HCT116 (cell line): Measurements from ENCODE around the gene PTPRF. TPM values are rescaled to one million over a fixed set of nuclear protein-coding genes. Genes with fewer than 3 reads are reported as not detected.

ENCODE experiments used
- ATAC-seq: fragments of 200-7000 bp; cut with Tn5 transposase; 2 replicates; pipeline ENCODE4 v1.9.1; 2020; ENCODE audit warnings: mild to moderate bottlenecking, moderate library complexity
- BruUV-seq: library from RNA; stranded (reverse); fragments of 400-500 nt; replicated peaks from 2 replicates; lab custom pipeline; 2021; lab: Mats Ljungman, UMichigan
- CTCF ChIA-PET: fragments of 300-600 bp; sonication (Branson Sonifier 250); formaldehyde crosslinking; loops from one replicate; lab custom pipeline; 2021; ENCODE audit warnings: antibody characterized with exemption; lab: Charles Lee
- POLR2A ChIA-PET: fragments of 300-600, 350-600 bp; sonication (Branson Sonifier 250); formaldehyde crosslinking; loops from one replicate; lab custom pipeline; 2021; ENCODE audit warnings: antibody characterized with exemption; lab: Charles Lee
- RAD21 ChIA-PET, 2 experiments: fragments of 300-600 bp; sonication (Branson Sonifier 250); formaldehyde crosslinking; loops; one replicate each; lab custom pipeline; 2023; ENCODE audit warnings: low total read pairs in 2 of 2; ENCODE audit not compliant: uncharacterized antibody in 2 of 2, unreplicated experiment in 2 of 2, low non-redundant PET in 1 of 2; lab: Charles Lee
- DNase-seq: peaks from one replicate; pipeline ENCODE4 v3.0.0-alpha.2; 2010; ENCODE audit warnings: low read depth, low spot score
- H2AFZ ChIP-seq: fragments of 200-600 bp; shearing (Covaris generic), sonication (generic); 2 replicates; pipeline ENCODE4 v1.6.1; 2017; ENCODE audit warnings: low read depth, mixed run types, mixed read lengths, antibody characterized with exemption, low read length; ENCODE audit not compliant: poor library complexity, severe bottlenecking
- H3K27ac ChIP-seq: 2 replicates; pipeline ENCODE4 v1.5.1; 2012; ENCODE audit warnings: low read depth, low read length
- H3K27me3 ChIP-seq: fragments of 200-600 bp; sonication (generic); 2 replicates; pipeline ENCODE4 v1.6.1; 2016; ENCODE audit warnings: mixed run types, low read length, mixed read lengths; ENCODE audit not compliant: insufficient read depth
- H3K36me3 ChIP-seq, 2 experiments: fragments of 200-500 bp in 1 of 2; fragments of 200-600 bp in 1 of 2; sonication (Bioruptor generic) in 1 of 2; sonication (generic) in 1 of 2; 2 replicates each; pipeline versions ENCODE4 v1.5.1 to v1.6.1; 2014 to 2016; ENCODE audit warnings: low read length in 2 of 2, inconsistent platforms in 1 of 2, mixed read lengths in 1 of 2, mixed run types in 1 of 2; ENCODE audit not compliant: insufficient read depth in 2 of 2, control insufficient read depth in 1 of 2
- H3K4me1 ChIP-seq, 2 experiments: fragments of 200-600 bp in 1 of 2; sonication (generic) in 1 of 2; 2 replicates each; pipeline versions ENCODE4 v1.5.1 to v1.6.1; 2012 to 2017; ENCODE audit warnings: low read length in 2 of 2, inconsistent platforms in 1 of 2, mild to moderate bottlenecking in 1 of 2, mixed read lengths in 1 of 2, mixed run types in 1 of 2, moderate library complexity in 1 of 2; ENCODE audit not compliant: insufficient read depth in 2 of 2, control insufficient read depth in 1 of 2
- H3K4me2 ChIP-seq: fragments of 200-600 bp; sonication (generic); 2 replicates; pipeline ENCODE4 v1.6.1; 2017; ENCODE audit warnings: mixed run types, low read length, mixed read lengths
- H3K4me3 ChIP-seq, 2 experiments: fragments of 200-600 bp in 1 of 2; sonication (generic) in 1 of 2; replicated peaks in 1 of 2; 2 replicates each; pipeline ENCODE4 v1.5.1; 2011 to 2016; ENCODE audit warnings: low read length in 2 of 2, control low read depth in 1 of 2, low read depth in 1 of 2, mild to moderate bottlenecking in 1 of 2, mixed read lengths in 1 of 2, mixed run types in 1 of 2
- H3K79me2 ChIP-seq: fragments of 200-600 bp; sonication (generic); 2 replicates; pipeline ENCODE4 v1.6.1; 2017; ENCODE audit warnings: mild to moderate bottlenecking, mixed run types, low read length, moderate library complexity, mixed read lengths; ENCODE audit not compliant: insufficient read depth
- H3K9ac ChIP-seq: fragments of 200-600 bp; sonication (generic); 2 replicates; pipeline ENCODE4 v1.6.1; 2016; ENCODE audit warnings: low read length, mixed read lengths
- H3K9me2 ChIP-seq: fragments of 200-600 bp; sonication (generic), shearing (Covaris generic); 2 replicates; pipeline ENCODE4 v1.6.1; 2017; ENCODE audit warnings: mixed run types, mild to moderate bottlenecking, moderate library complexity; ENCODE audit not compliant: insufficient read depth
- H3K9me3 ChIP-seq, 2 experiments: fragments of 200-500 bp in 1 of 2; fragments of 200-600 bp in 1 of 2; sonication (Bioruptor generic) in 1 of 2; sonication (generic) in 1 of 2; 2 replicates each; pipeline ENCODE4 v1.6.1; 2014 to 2017; ENCODE audit warnings: low read length in 2 of 2, mixed read lengths in 2 of 2, inconsistent platforms in 1 of 2, low read depth in 1 of 2, mild to moderate bottlenecking in 1 of 2, mixed run types in 1 of 2, moderate library complexity in 1 of 2; ENCODE audit not compliant: control insufficient read depth in 1 of 2, insufficient read depth in 1 of 2
- H4K20me1 ChIP-seq: fragments of 200-600 bp; sonication (generic), shearing (Covaris generic); 2 replicates; pipeline ENCODE4 v1.6.1; 2017; ENCODE audit warnings: mixed run types, mild to moderate bottlenecking, moderate library complexity; ENCODE audit not compliant: insufficient read depth
- ATF3 ChIP-seq: IDR thresholded peaks from 2 replicates; pipeline ENCODE4 v1.6.1; 2012
- CBX3 ChIP-seq: IDR thresholded peaks from 2 replicates; pipeline ENCODE4 v1.6.1; 2012; ENCODE audit warnings: low read depth
- CEBPB ChIP-seq: IDR thresholded peaks from 2 replicates; pipeline ENCODE4 v1.6.1; 2012; ENCODE audit warnings: low read depth
- CTCF ChIP-seq, 3 experiments: fragments of 200-600 bp in 1 of 3; sonication (generic) in 1 of 3; IDR thresholded peaks in 2 of 3; conservative IDR thresholded peaks in 1 of 3; 2 replicates each; pipeline ENCODE4 v1.5.1; 2012 to 2017; ENCODE audit warnings: low read depth in 2 of 3, low read length in 2 of 3, antibody characterized with exemption in 1 of 3, borderline replicate concordance in 1 of 3, control low read depth in 1 of 3, mild to moderate bottlenecking in 1 of 3, mixed read lengths in 1 of 3, mixed run types in 1 of 3, moderate library complexity in 1 of 3; ENCODE audit not compliant: insufficient read depth in 1 of 3
- ELF1 ChIP-seq: IDR thresholded peaks from 2 replicates; pipeline ENCODE4 v1.6.1; 2012; ENCODE audit warnings: low read depth, borderline replicate concordance
- EZH2 ChIP-seq: fragments of 200-600 bp; sonication (generic); IDR thresholded peaks from 2 replicates; pipeline ENCODE4 v1.6.1; 2017; ENCODE audit warnings: antibody characterized with exemption, mixed run types
- EZH2phosphoT487 ChIP-seq: fragments of 200-600 bp; IDR thresholded peaks from 2 replicates; pipeline ENCODE4 v1.6.1; 2018; ENCODE audit warnings: antibody characterized with exemption, borderline replicate concordance
- FOSL1 ChIP-seq: IDR thresholded peaks from 2 replicates; pipeline ENCODE4 v1.6.1; 2012; ENCODE audit warnings: low read depth
- POLR2A ChIP-seq: IDR thresholded peaks from 2 replicates; pipeline ENCODE4 v1.7.0; 2011; ENCODE audit warnings: borderline replicate concordance; ENCODE audit not compliant: insufficient read depth, insufficient read length; ENCODE audit errors: extremely low read depth
- POLR2AphosphoS5 ChIP-seq: IDR thresholded peaks from 2 replicates; pipeline ENCODE4 v1.6.1; 2011; ENCODE audit warnings: mild to moderate bottlenecking, low read depth, low read length, moderate library complexity
- RAD21 ChIP-seq: IDR thresholded peaks from 2 replicates; pipeline ENCODE4 v1.6.1; 2012; ENCODE audit warnings: low read depth, mild to moderate bottlenecking
- SIN3A ChIP-seq: IDR thresholded peaks from 2 replicates; pipeline ENCODE4 v1.6.1; 2012; ENCODE audit warnings: low read depth
- SP1 ChIP-seq: IDR thresholded peaks from 2 replicates; pipeline ENCODE4 v1.6.1; 2012; ENCODE audit warnings: low read depth
- ZFX ChIP-seq: fragments of 450-650 bp; IDR thresholded peaks from 2 replicates; pipeline ENCODE4 v1.6.1; 2017
- ZNF274 ChIP-seq: fragments of 200-500 bp; sonication (Bioruptor generic); IDR thresholded peaks from 2 replicates; pipeline ENCODE4 v1.6.1; 2014; ENCODE audit warnings: mild to moderate bottlenecking, low read depth, low read length, inconsistent platforms
- intact Hi-C: fragments of 100-400 bp; cut with micrococcal nuclease; formaldehyde crosslinking; loops from 2 replicates; pipeline ENCODE4 v1.10.0; 2022
- total RNA-seq: library from RNA; stranded (reverse); gene quantifications from one replicate; pipeline ENCODE4 v1.2.1, GENCODE V29; 2021; ENCODE audit not compliant: unreplicated experiment
- TF ChIP-seq, protein P1 (sequence below): IDR thresholded peaks from 2 replicates; pipeline ENCODE4 v1.6.1; 2012; ENCODE audit warnings: low read depth
- TF ChIP-seq, protein P2 (sequence below): IDR thresholded peaks from 2 replicates; pipeline ENCODE4 v1.6.1; 2011; ENCODE audit warnings: mild to moderate bottlenecking, low read length, moderate library complexity; ENCODE audit not compliant: insufficient replicate concordance; ENCODE audit errors: extremely low read depth

The PTPRF gene
- total RNA-seq, 1 experiment from 2014 or later: 224 TPM

GRCh38 chr1:43536196-43536863 lies 5.6 kb downstream of the PTPRF start:
- TF ChIP-seq, protein P1, sequence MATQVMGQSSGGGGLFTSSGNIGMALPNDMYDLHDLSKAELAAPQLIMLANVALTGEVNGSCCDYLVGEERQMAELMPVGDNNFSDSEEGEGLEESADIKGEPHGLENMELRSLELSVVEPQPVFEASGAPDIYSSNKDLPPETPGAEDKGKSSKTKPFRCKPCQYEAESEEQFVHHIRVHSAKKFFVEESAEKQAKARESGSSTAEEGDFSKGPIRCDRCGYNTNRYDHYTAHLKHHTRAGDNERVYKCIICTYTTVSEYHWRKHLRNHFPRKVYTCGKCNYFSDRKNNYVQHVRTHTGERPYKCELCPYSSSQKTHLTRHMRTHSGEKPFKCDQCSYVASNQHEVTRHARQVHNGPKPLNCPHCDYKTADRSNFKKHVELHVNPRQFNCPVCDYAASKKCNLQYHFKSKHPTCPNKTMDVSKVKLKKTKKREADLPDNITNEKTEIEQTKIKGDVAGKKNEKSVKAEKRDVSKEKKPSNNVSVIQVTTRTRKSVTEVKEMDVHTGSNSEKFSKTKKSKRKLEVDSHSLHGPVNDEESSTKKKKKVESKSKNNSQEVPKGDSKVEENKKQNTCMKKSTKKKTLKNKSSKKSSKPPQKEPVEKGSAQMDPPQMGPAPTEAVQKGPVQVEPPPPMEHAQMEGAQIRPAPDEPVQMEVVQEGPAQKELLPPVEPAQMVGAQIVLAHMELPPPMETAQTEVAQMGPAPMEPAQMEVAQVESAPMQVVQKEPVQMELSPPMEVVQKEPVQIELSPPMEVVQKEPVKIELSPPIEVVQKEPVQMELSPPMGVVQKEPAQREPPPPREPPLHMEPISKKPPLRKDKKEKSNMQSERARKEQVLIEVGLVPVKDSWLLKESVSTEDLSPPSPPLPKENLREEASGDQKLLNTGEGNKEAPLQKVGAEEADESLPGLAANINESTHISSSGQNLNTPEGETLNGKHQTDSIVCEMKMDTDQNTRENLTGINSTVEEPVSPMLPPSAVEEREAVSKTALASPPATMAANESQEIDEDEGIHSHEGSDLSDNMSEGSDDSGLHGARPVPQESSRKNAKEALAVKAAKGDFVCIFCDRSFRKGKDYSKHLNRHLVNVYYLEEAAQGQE: no peak
- TF ChIP-seq CTCF (IDR thresholded peaks at IDR 0.05 in 2 of 3, conservative IDR thresholded peaks at IDR 0.05 in 1 of 3; ENCODE audit: borderline replicate concordance in 1 of 3, insufficient read depth in 1 of 3, low read depth in 2 of 3, low read length in 2 of 3): no peak
- no peak for TF ChIP-seq EZH2phosphoT487
- TF ChIP-seq SIN3A: no peak
- TF ChIP-seq, protein P2, sequence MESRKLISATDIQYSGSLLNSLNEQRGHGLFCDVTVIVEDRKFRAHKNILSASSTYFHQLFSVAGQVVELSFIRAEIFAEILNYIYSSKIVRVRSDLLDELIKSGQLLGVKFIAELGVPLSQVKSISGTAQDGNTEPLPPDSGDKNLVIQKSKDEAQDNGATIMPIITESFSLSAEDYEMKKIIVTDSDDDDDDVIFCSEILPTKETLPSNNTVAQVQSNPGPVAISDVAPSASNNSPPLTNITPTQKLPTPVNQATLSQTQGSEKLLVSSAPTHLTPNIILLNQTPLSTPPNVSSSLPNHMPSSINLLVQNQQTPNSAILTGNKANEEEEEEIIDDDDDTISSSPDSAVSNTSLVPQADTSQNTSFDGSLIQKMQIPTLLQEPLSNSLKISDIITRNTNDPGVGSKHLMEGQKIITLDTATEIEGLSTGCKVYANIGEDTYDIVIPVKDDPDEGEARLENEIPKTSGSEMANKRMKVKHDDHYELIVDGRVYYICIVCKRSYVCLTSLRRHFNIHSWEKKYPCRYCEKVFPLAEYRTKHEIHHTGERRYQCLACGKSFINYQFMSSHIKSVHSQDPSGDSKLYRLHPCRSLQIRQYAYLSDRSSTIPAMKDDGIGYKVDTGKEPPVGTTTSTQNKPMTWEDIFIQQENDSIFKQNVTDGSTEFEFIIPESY: no peak
- TF ChIP-seq POLR2A: no peak
- no peak for TF ChIP-seq SP1
- no peak for TF ChIP-seq ATF3
- TF ChIP-seq EZH2: no peak
- no peak for TF ChIP-seq CEBPB
- no peak for TF ChIP-seq ZNF274
- TF ChIP-seq CBX3: no peak
- TF ChIP-seq ZFX: no peak
- TF ChIP-seq FOSL1: no peak
- TF ChIP-seq RAD21: no peak
- no peak for TF ChIP-seq ELF1
- TF ChIP-seq POLR2AphosphoS5: no peak
- TF ChIP-seq, all 23 proteins: peak for 0
- no peak overlapping the region for H3K4me2 ChIP-seq
- peaks cover 99% of the 10 kb centered on the region for H3K79me2 ChIP-seq
- ChIA-PET CTCF (no interaction called here), RAD21 (no interaction called here), POLR2A (no interaction called here)
- H3K9me3 ChIP-seq: no peaks in the 10 kb centered on the region
- ATAC-seq (no peak), DNase-seq (no peak)
- H4K20me1 ChIP-seq: peaks cover 9% of the 10 kb centered on the region; the same call in 1 of the 2 replicates
- no peak overlapping the region for H3K9ac ChIP-seq
- intact Hi-C loops: no loop called here
- no peaks in the 10 kb centered on the region for H3K9me2 ChIP-seq
- H3K36me3 ChIP-seq: peaks cover 10 to 30% of the 10 kb centered on the region in 2 experiments; a peak in 3 of 4 replicates
- H2AFZ ChIP-seq: no peak overlapping the region
- no TSS peak for BruUV-seq
- no peak overlapping the region for H3K4me3 ChIP-seq
- H3K27ac ChIP-seq: no peak overlapping the region
- H3K27me3 ChIP-seq: no peaks in the 10 kb centered on the region
- H3K4me1 ChIP-seq: peaks cover 14 to 44% of the 10 kb centered on the region in 2 experiments; a peak in 3 of 4 replicates
